ENCODE results near the gene ABHD16A. TPM values are rescaled to one million over a fixed set of nuclear protein-coding genes. Genes with fewer than 3 reads are reported as not detected.

The ABHD16A gene
- total and polyA plus RNA-seq, 10 of the 15 experiments (the other 5 are each of a cell fraction or from before 2014, with no cell fraction given): 7.5 to 43.0 (median 32.9) TPM

DNA sequence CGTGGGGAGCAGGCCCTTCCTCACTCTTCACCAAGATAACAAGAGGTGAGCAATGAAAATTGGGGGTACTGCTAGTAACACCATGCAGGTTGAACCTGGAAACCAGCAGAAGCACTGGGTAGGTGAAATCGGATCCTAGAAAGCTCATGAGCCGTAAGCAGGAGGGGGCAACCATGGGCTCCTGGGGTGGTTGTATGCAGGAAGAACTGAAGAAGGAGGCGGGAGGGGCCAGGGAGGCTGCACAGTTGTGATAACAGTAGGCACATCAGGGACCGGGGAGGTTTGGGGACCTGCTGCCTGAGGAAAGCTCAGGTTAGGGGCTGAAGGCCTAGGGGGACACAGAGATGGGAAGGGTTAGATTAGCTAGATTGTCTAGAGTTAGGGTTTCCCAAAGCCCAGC is 16.6 kb downstream of the ABHD16A start:
- no peak for DNase-seq (ENCODE audit: low read depth, low spot score)
- Histone ChIP-seq H3K9me3 (replicated peaks; ENCODE audit: control insufficient read depth, insufficient read depth, low read length) (no peaks in the 10 kb centered on the region), H2AFZ (ENCODE audit: control insufficient read depth, low read depth, low read length) (no peak overlapping the region), H4K20me1 (ENCODE audit: control insufficient read depth, insufficient read depth) (no peaks in the 10 kb centered on the region), H3K4me3 (no peak overlapping the region), H3K4me2 (ENCODE audit: control insufficient read depth, insufficient read depth) (no peak overlapping the region), H3K4me1 (ENCODE audit: control insufficient read depth, insufficient read depth, low read length) (no peaks in the 10 kb centered on the region), H3K79me2 (ENCODE audit: control insufficient read depth, insufficient read depth, low read length) (no peaks in the 10 kb centered on the region), H3K9ac (ENCODE audit: control insufficient read depth, insufficient read depth, low read length) (no peak overlapping the region), H3K27me3 (replicated peaks in 1 of 2; ENCODE audit: control insufficient read depth in 2 of 2, insufficient read depth in 2 of 2, low read length in 1 of 2) (no peaks in the 10 kb centered on the region), H3K36me3 (ENCODE audit: control insufficient read depth in 2 of 2, insufficient read depth in 2 of 2, low read length in 1 of 2) (peaks cover 7 to 30% of the 10 kb centered on the region in 2 experiments; a peak in 3 of 4 replicates), H3K27ac (ENCODE audit: control insufficient read depth, insufficient read depth) (no peak overlapping the region)
- ChIA-PET SMC1A (ENCODE audit: uncharacterized antibody, unreplicated experiment) (interaction anchor here (1.0 to 1.2 kb wide), 2 partner anchors 33 to 232 kb away, joined by 3 read pairs; no protein-coding TSS in a partner anchor), RAD21 (ENCODE audit: unreplicated experiment) (no interaction called here), CTCF (interaction anchor here (0.8 to 1.2 kb wide), 3 partner anchors 9 to 83 kb away, joined by 3 to 4 read pairs (median 3); no protein-coding TSS in a partner anchor), POLR2A (no interaction called here)
- intact Hi-C loops (cut with micrococcal nuclease; ENCODE audit: unreplicated experiment): no loop called here
- ATAC-seq: no peak
- TF ChIP-seq SREBF2 (IDR thresholded peaks at IDR 0.05; ENCODE audit: low read length) (no peak), MTA3 (IDR thresholded peaks at IDR 0.05; ENCODE audit: borderline replicate concordance, low read length) (no peak), TARDBP (IDR thresholded peaks at IDR 0.05; ENCODE audit: borderline replicate concordance) (no peak), SPI1 (IDR thresholded peaks at IDR 0.05; ENCODE audit: borderline replicate concordance, insufficient read depth, low read depth, low read length) (no peak), MEF2B (IDR thresholded peaks at IDR 0.05; ENCODE audit: partially characterized antibody, poor library complexity, severe bottlenecking) (no peak), HDAC6 (IDR thresholded peaks at IDR 0.05; ENCODE audit: unreplicated experiment) (no peak), SIX5 (IDR thresholded peaks at IDR 0.05; ENCODE audit: low read depth, low read length, severe bottlenecking) (no peak), SP1 (IDR thresholded peaks at IDR 0.05; ENCODE audit: low read depth, low read length) (no peak), CREM (IDR thresholded peaks at IDR 0.05; ENCODE audit: low read depth) (no peak), RCOR1 (conservative IDR thresholded peaks at IDR 0.05; ENCODE audit: low read depth, low read length) (no peak), RB1 (IDR thresholded peaks at IDR 0.05; ENCODE audit: borderline replicate concordance) (no peak), ASH2L (IDR thresholded peaks at IDR 0.05; ENCODE audit: borderline replicate concordance, low read depth) (no peak), HDAC2 (IDR thresholded peaks at IDR 0.05) (no peak), NFYB (IDR thresholded peaks at IDR 0.05; ENCODE audit: insufficient read depth, low read depth, low read length) (no peak)
- TF ChIP-seq, protein P1, sequence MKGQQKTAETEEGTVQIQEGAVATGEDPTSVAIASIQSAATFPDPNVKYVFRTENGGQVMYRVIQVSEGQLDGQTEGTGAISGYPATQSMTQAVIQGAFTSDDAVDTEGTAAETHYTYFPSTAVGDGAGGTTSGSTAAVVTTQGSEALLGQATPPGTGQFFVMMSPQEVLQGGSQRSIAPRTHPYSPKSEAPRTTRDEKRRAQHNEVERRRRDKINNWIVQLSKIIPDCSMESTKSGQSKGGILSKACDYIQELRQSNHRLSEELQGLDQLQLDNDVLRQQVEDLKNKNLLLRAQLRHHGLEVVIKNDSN (IDR thresholded peaks at IDR 0.05; ENCODE audit: borderline replicate concordance, extremely low read length, insufficient read depth, low read depth, low read length): no peak
- TF ChIP-seq, protein P2, sequence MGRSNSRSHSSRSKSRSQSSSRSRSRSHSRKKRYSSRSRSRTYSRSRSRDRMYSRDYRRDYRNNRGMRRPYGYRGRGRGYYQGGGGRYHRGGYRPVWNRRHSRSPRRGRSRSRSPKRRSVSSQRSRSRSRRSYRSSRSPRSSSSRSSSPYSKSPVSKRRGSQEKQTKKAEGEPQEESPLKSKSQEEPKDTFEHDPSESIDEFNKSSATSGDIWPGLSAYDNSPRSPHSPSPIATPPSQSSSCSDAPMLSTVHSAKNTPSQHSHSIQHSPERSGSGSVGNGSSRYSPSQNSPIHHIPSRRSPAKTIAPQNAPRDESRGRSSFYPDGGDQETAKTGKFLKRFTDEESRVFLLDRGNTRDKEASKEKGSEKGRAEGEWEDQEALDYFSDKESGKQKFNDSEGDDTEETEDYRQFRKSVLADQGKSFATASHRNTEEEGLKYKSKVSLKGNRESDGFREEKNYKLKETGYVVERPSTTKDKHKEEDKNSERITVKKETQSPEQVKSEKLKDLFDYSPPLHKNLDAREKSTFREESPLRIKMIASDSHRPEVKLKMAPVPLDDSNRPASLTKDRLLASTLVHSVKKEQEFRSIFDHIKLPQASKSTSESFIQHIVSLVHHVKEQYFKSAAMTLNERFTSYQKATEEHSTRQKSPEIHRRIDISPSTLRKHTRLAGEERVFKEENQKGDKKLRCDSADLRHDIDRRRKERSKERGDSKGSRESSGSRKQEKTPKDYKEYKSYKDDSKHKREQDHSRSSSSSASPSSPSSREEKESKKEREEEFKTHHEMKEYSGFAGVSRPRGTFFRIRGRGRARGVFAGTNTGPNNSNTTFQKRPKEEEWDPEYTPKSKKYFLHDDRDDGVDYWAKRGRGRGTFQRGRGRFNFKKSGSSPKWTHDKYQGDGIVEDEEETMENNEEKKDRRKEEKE (IDR thresholded peaks at IDR 0.05): no peak
- TF ChIP-seq, protein P3, sequence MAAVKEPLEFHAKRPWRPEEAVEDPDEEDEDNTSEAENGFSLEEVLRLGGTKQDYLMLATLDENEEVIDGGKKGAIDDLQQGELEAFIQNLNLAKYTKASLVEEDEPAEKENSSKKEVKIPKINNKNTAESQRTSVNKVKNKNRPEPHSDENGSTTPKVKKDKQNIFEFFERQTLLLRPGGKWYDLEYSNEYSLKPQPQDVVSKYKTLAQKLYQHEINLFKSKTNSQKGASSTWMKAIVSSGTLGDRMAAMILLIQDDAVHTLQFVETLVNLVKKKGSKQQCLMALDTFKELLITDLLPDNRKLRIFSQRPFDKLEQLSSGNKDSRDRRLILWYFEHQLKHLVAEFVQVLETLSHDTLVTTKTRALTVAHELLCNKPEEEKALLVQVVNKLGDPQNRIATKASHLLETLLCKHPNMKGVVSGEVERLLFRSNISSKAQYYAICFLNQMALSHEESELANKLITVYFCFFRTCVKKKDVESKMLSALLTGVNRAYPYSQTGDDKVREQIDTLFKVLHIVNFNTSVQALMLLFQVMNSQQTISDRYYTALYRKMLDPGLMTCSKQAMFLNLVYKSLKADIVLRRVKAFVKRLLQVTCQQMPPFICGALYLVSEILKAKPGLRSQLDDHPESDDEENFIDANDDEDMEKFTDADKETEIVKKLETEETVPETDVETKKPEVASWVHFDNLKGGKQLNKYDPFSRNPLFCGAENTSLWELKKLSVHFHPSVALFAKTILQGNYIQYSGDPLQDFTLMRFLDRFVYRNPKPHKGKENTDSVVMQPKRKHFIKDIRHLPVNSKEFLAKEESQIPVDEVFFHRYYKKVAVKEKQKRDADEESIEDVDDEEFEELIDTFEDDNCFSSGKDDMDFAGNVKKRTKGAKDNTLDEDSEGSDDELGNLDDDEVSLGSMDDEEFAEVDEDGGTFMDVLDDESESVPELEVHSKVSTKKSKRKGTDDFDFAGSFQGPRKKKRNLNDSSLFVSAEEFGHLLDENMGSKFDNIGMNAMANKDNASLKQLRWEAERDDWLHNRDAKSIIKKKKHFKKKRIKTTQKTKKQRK (IDR thresholded peaks at IDR 0.05; ENCODE audit: low read depth, low read length): no peak
- FAIRE-seq: no peak
- in situ Hi-C loops (cut with MboI): no loop called here
- BruUV-seq (replicated peaks): no TSS peak
- 96% methylated on average over 5 of the region's 5 CpGs for WGBS (ENCODE audit: insufficient coverage, insufficient replicate concordance, low lambda C conversion rate, missing lambda C conversion rate)
